HG03354 (cell line): ENCODE measurements around the gene TTC28.

Source experiments
- ATAC-seq: cut with Tn5 transposase; IDR thresholded peaks from one replicate; pipeline ENCODE4 v1.9.1; 2021; ENCODE audit warnings: mild to moderate bottlenecking; ENCODE audit not compliant: unreplicated experiment, poor library complexity, severe bottlenecking

Gene TTC28

GRCh38 chr22:28425211-28425610, 254.4 kb downstream of the TTC28 start:
- ATAC-seq, result no peak

GRCh38 chr22:28424427-28425080, 255.1 kb downstream of the TTC28 start:
- ATAC-seq, result no peak

- ATAC-seq, result no peak
Observed at GRCh38 chr22:28419919-28420318, 259.7 kb downstream of the TTC28 start.

- ATAC-seq, result no peak
Observed at GRCh38 chr22:28418008-28418407, 261.6 kb downstream of the TTC28 start.

- no peak for ATAC-seq
Observed at GRCh38 chr22:28417431-28417830, 262.2 kb downstream of the TTC28 start.

GRCh38 chr22:28414913-28415312, 264.7 kb downstream of the TTC28 start:
- no peak for ATAC-seq

GRCh38 chr22:28413612-28414399, 265.8 kb downstream of the TTC28 start:
- ATAC-seq, result no peak

- ATAC-seq, result no peak
Observed at GRCh38 chr22:28412109-28412508, 267.5 kb downstream of the TTC28 start.

GRCh38 chr22:28411125-28411524, 268.5 kb downstream of the TTC28 start:
- ATAC-seq, result no peak

GRCh38 chr22:28410050-28410816, 269.4 kb downstream of the TTC28 start:
- ATAC-seq, result no peak

- ATAC-seq, result no peak
Observed at GRCh38 chr22:28408709-28409108, 270.9 kb downstream of the TTC28 start.

- no peak for ATAC-seq
Observed at GRCh38 chr22:28407645-28408044, 272.0 kb downstream of the TTC28 start.

- no peak for ATAC-seq
Observed at GRCh38 chr22:28406246-28406645, 273.4 kb downstream of the TTC28 start.

- no peak for ATAC-seq
Observed at GRCh38 chr22:28405588-28405987, 274.1 kb downstream of the TTC28 start.

- ATAC-seq, result no peak
Observed at GRCh38 chr22:28402539-28402938, 277.1 kb downstream of the TTC28 start.

- no peak for ATAC-seq
Observed at GRCh38 chr22:28402060-28402459, 277.6 kb downstream of the TTC28 start.

- no peak for ATAC-seq
Observed at GRCh38 chr22:28398981-28399380, 280.7 kb downstream of the TTC28 start.

GRCh38 chr22:28398355-28398754, 281.3 kb downstream of the TTC28 start:
- ATAC-seq, result no peak

- no peak for ATAC-seq
Observed at GRCh38 chr22:28397306-28397705, 282.3 kb downstream of the TTC28 start.

- no peak for ATAC-seq
Observed at GRCh38 chr22:28395920-28396753, 283.5 kb downstream of the TTC28 start.
